ENCODE results near the gene ANTXRL. TPM values are rescaled to one million over a fixed set of nuclear protein-coding genes. Genes with fewer than 3 reads are reported as not detected.
"Not testable (repeated sequence)": the region's sequence is repeated elsewhere in the genome, so short reads cannot be mapped to it uniquely, and the experiment has no call there.

Gene ANTXRL
- total RNA-seq, 2 experiments from 2014 or later: not detected

DNA sequence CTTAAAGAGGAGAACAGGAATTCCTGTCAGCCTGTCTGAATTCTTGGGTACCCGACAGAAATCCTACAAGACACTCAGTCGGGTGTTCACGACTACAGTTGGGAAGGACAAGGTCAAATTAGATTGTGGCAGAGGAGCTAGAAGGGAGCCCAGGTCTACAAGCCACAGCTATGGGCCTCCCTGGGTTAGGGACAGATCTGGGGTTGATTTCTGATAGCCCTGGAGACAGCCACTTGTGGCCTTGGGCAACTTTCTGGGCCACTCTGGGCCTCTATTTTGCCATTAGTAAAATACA is 39.7 kb upstream of the ANTXRL start:
- CTCF ChIA-PET: no interaction called here
- DNase-seq: no peak
- H3K27ac ChIP-seq (ENCODE audit: low read depth in 1 of 2, low read length in 2 of 2): no peak overlapping the region
- no peaks in the 10 kb centered on the region for H3K27me3 ChIP-seq (ENCODE audit: control insufficient read depth in 1 of 2, insufficient read depth in 2 of 2, low read length in 2 of 2)
- TF ChIP-seq, protein P1, sequence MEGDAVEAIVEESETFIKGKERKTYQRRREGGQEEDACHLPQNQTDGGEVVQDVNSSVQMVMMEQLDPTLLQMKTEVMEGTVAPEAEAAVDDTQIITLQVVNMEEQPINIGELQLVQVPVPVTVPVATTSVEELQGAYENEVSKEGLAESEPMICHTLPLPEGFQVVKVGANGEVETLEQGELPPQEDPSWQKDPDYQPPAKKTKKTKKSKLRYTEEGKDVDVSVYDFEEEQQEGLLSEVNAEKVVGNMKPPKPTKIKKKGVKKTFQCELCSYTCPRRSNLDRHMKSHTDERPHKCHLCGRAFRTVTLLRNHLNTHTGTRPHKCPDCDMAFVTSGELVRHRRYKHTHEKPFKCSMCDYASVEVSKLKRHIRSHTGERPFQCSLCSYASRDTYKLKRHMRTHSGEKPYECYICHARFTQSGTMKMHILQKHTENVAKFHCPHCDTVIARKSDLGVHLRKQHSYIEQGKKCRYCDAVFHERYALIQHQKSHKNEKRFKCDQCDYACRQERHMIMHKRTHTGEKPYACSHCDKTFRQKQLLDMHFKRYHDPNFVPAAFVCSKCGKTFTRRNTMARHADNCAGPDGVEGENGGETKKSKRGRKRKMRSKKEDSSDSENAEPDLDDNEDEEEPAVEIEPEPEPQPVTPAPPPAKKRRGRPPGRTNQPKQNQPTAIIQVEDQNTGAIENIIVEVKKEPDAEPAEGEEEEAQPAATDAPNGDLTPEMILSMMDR (IDR thresholded peaks at IDR 0.05): no peak
- H3K4me1 ChIP-seq (ENCODE audit: insufficient read depth, low read length): no peaks in the 10 kb centered on the region
- H3K4me3 ChIP-seq (ENCODE audit: low read length): no peak overlapping the region
- intact Hi-C loops (cut with DNase I, micrococcal nuclease): no loop called here
- ATAC-seq (ENCODE audit: poor library complexity): no peak
- peaks cover 42% of the 10 kb centered on the region for H3K36me3 ChIP-seq (ENCODE audit: insufficient read depth, low read length)
- no peak overlapping the region for H3K4me3 Mint-ChIP-seq
- H3K36me3 Mint-ChIP-seq (ENCODE audit: low read depth): peaks cover 93% of the 10 kb centered on the region
- peaks cover 47% of the 10 kb centered on the region for H3K4me1 Mint-ChIP-seq (ENCODE audit: low read depth)
- POLR2A ChIA-PET: no interaction called here
- no peaks in the 10 kb centered on the region for H3K27me3 Mint-ChIP-seq
- H3K9me3 ChIP-seq (ENCODE audit: control insufficient read depth in 1 of 2, insufficient read depth in 1 of 2, low read length in 2 of 2): peaks cover 0 to 11% of the 10 kb centered on the region in 2 experiments
- H3K27ac Mint-ChIP-seq: peak overlapping the region; percentile 69
- peaks cover 7% of the 10 kb centered on the region for H3K9me3 Mint-ChIP-seq

DNA sequence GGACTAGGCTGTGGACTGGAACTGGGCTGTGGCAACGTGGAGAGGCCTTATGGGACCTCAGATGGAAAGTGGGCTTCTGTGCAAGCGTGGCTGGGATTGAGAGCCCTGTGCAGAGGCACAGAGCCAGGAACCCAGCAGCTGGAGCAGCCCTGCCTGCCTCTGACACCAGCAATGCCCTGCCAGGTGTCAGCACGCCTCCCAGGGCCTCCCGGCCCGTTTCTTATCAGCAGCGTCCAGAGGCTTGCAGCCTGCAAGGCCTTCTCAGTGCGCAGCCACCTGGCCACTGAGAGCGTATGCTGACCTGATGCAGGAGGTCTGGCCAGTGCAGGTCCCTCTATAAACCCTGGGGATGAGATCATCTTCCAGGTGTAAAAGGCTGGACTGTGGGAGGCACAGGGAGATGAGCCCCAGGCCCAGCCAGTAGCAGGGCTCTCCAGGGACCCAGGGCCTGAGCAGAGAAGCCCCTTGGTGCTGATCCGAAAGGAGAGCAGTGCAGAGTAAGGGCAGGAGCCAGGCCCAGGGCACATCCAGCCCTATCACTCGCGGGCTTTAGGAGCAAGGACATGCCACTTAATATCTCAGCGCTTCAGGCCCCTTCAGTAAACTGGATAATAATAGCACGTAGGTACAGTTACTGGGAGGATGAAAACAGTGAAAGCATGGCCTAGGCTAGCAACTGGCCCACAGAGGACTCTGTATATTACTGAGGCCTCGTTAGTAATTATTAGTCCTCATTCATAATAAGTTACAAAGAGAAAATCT is 38.8 kb upstream of the ANTXRL start:
- peaks cover 38% of the 10 kb centered on the region for H3K4me1 Mint-ChIP-seq (ENCODE audit: low read depth)
- no peak overlapping the region for H3K27ac ChIP-seq (ENCODE audit: low read depth in 1 of 2, low read length in 2 of 2)
- intact Hi-C loops (cut with DNase I, micrococcal nuclease): no loop called here
- no peaks in the 10 kb centered on the region for H3K27me3 Mint-ChIP-seq
- H3K27ac Mint-ChIP-seq: peak overlapping the region; percentile 14
- DNase-seq: no peak
- TF ChIP-seq, protein P1 (IDR thresholded peaks at IDR 0.05): no peak
- H3K4me3 ChIP-seq (ENCODE audit: low read length): no peak overlapping the region
- POLR2A ChIA-PET: no interaction called here
- peaks cover 43% of the 10 kb centered on the region for H3K36me3 ChIP-seq (ENCODE audit: insufficient read depth, low read length)
- no peak for ATAC-seq (ENCODE audit: poor library complexity)
- H3K36me3 Mint-ChIP-seq (ENCODE audit: low read depth): peaks cover 91% of the 10 kb centered on the region
- H3K27me3 ChIP-seq (ENCODE audit: control insufficient read depth in 1 of 2, insufficient read depth in 2 of 2, low read length in 2 of 2): no peaks in the 10 kb centered on the region
- no peak overlapping the region for H3K4me3 Mint-ChIP-seq
- H3K9me3 ChIP-seq (ENCODE audit: control insufficient read depth in 1 of 2, insufficient read depth in 1 of 2, low read length in 2 of 2): peaks cover 0 to 3% of the 10 kb centered on the region in 2 experiments
- H3K9me3 Mint-ChIP-seq: peaks cover 2% of the 10 kb centered on the region
- no peaks in the 10 kb centered on the region for H3K4me1 ChIP-seq (ENCODE audit: insufficient read depth, low read length)
- CTCF ChIA-PET: no interaction called here

DNA sequence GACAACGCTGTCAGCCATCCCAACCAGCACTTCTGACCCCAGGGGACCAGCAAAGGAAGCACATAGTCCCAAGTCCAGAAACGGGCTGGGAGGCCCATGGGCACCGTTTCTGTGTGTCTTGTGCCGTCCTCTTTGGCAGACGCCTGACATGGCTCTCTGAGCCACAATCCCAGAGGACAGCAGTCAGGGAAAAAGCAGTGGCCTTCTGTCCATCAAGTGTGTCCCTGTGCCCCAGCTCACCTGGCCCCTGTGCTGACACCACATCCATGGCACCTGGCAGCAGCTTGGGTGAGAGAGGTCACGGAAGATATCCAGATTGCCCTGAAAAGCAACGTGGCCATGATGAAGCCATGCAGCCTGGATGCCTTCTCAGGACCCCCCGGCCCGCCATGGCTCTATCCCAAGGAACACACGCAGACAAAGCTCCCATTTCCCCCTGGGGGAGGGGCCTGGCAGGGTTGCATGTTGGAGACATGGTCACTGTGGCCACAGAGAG is 38.1 kb upstream of the ANTXRL start:
- TF ChIP-seq, protein P1 (IDR thresholded peaks at IDR 0.05): no peak
- no peak overlapping the region for H3K4me3 Mint-ChIP-seq
- Histone ChIP-seq H3K36me3 (ENCODE audit: insufficient read depth, low read length) (peaks cover 50% of the 10 kb centered on the region), H3K9me3 (ENCODE audit: control insufficient read depth in 1 of 2, insufficient read depth in 1 of 2, low read length in 2 of 2) (no peaks in the 10 kb centered on the region), H3K4me3 (ENCODE audit: low read length) (no peak overlapping the region), H3K27me3 (ENCODE audit: control insufficient read depth in 1 of 2, insufficient read depth in 2 of 2, low read length in 2 of 2) (no peaks in the 10 kb centered on the region), H3K27ac (ENCODE audit: low read depth in 1 of 2, low read length in 2 of 2) (no peak overlapping the region), H3K4me1 (ENCODE audit: insufficient read depth, low read length) (no peaks in the 10 kb centered on the region)
- peak overlapping the region; percentile 14 for H3K27ac Mint-ChIP-seq
- peaks cover 91% of the 10 kb centered on the region for H3K36me3 Mint-ChIP-seq (ENCODE audit: low read depth)
- ChIA-PET POLR2A (no interaction called here), CTCF (no interaction called here)
- no peak for ATAC-seq (ENCODE audit: poor library complexity)
- no peaks in the 10 kb centered on the region for H3K9me3 Mint-ChIP-seq
- intact Hi-C loops (cut with DNase I, micrococcal nuclease): no loop called here
- peak in 1 of 14 experiments; percentile 5 for DNase-seq
- peaks cover 31% of the 10 kb centered on the region for H3K4me1 Mint-ChIP-seq (ENCODE audit: low read depth)
- no peaks in the 10 kb centered on the region for H3K27me3 Mint-ChIP-seq

DNA sequence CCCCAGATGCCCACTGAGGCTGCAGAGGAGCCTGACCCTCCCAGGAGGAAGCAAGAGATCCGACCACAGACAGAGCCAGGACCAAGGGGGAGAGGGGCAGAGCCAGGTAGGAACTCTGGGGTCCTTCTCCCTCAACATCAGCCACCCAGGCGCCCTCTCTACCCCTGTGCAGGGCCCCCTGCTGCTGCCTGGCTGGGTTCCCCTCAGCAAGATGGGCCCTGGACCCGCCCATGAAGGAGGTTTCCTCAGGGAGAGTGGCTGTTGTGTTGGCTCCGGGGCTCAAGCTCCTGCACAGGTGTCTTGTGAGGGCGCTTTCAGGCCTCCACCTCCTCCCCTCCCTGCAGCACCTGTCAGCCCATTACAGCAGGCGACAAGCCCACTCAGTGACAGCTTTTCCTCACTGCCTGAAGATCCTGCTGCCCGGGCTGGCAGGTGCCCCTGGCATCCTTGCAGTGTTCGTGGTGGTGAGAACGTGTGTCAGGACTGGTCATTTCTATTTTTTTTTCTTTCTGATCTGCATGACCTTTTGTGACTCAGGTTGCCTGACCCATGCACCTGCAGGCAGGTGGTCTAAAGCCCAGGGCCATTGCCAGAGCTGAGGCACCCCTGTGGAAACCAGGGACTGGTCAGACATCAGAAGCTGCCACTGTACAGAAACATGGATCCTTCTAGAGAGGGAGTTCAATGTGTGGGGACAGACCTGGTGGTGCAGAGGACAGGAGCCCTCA is 37.0 kb upstream of the ANTXRL start:
- ATAC-seq (ENCODE audit: poor library complexity); H3K9me3 ChIP-seq (ENCODE audit: control insufficient read depth in 1 of 2, insufficient read depth in 1 of 2, low read length in 2 of 2); H3K27me3 Mint-ChIP-seq; H3K27ac ChIP-seq (ENCODE audit: low read depth in 1 of 2, low read length in 2 of 2); H3K4me3 ChIP-seq (ENCODE audit: low read length); H3K4me3 Mint-ChIP-seq; H3K27me3 ChIP-seq (ENCODE audit: control insufficient read depth in 1 of 2, insufficient read depth in 2 of 2, low read length in 2 of 2); POLR2A ChIA-PET; H3K4me1 ChIP-seq (ENCODE audit: insufficient read depth, low read length); H3K9me3 Mint-ChIP-seq; H3K27ac Mint-ChIP-seq; CTCF ChIA-PET: not testable (repeated sequence)
- H3K36me3 ChIP-seq (ENCODE audit: insufficient read depth, low read length): peaks cover 61% of the 10 kb centered on the region
- peaks cover 91% of the 10 kb centered on the region for H3K36me3 Mint-ChIP-seq (ENCODE audit: low read depth)
- H3K4me1 Mint-ChIP-seq (ENCODE audit: low read depth): peaks cover 25% of the 10 kb centered on the region
- intact Hi-C loops (cut with DNase I, micrococcal nuclease): loop anchor here in 1 of 2 experiments (10.0 kb wide), 1 partner anchor 215 kb away; the partner anchor contains the start of gene NCOA4
- DNase-seq: peak in 1 of 14 experiments; percentile 30

Data from CD4-positive, alpha-beta T cell (primary cell).